Activated CD4-positive, CD25-positive, alpha-beta regulatory T cell treated with anti-CD3 and anti-CD28 coated beads, Interleukin-2, amount 50 U/mL, for 24 hours (primary cell): ENCODE results near the gene TBXA2R.
"Not testable (repeated sequence)": the region's sequence is repeated elsewhere in the genome, so short reads cannot be mapped to it uniquely, and the experiment has no call there.

Source experiments
- ATAC-seq, 2 donors: fragments of 150-1000 bp; cut with Tn5 transposase; one replicate each; pipeline ENCODE4 v1.10.0; 2021; ENCODE audit warnings: mild to moderate bottlenecking in 1 of 2, moderate library complexity in 1 of 2

Gene TBXA2R

GRCh38 chr19:3604987-3605343 is 1.7 kb downstream of the TBXA2R start:
- ATAC-seq = no peak

GRCh38 chr19:3604227-3604986 is 2.3 kb downstream of the TBXA2R start:
- no peak for ATAC-seq

GRCh38 chr19:3603121-3603811 is 3.4 kb downstream of the TBXA2R start:
- ATAC-seq = no peak

GRCh38 chr19:3601021-3601420 is 5.7 kb downstream of the TBXA2R start:
- ATAC-seq = no peak

GRCh38 chr19:3599776-3600187 is 6.9 kb downstream of the TBXA2R start:
- no peak for ATAC-seq

GRCh38 chr19:3595521-3596061 is 11.1 kb downstream of the TBXA2R start:
- no peak for ATAC-seq

- ATAC-seq = no peak
Measured at GRCh38 chr19:3593156-3593555, 13.5 kb downstream of the TBXA2R start.

GRCh38 chr19:3591876-3592613 is 14.6 kb downstream of the TBXA2R start:
- no peak for ATAC-seq

- no peak for ATAC-seq
Measured at GRCh38 chr19:3590991-3591659, 15.6 kb downstream of the TBXA2R start.

GRCh38 chr19:3589949-3590348 is 16.7 kb downstream of the TBXA2R start:
- ATAC-seq = no peak

- no peak for ATAC-seq
Measured at GRCh38 chr19:3589439-3589838, 17.2 kb downstream of the TBXA2R start.

GRCh38 chr19:3586707-3587346 is 19.8 kb downstream of the TBXA2R start:
- no peak for ATAC-seq

- no peak for ATAC-seq
Measured at GRCh38 chr19:3586127-3586626, 20.5 kb downstream of the TBXA2R start.

- no peak for ATAC-seq
Measured at GRCh38 chr19:3585301-3586126, 21.2 kb downstream of the TBXA2R start, which contains the start of gene GIPC3. GIPC3 (plus strand) TSS chr19:3585478; CDS start chr19:3585598, 120 bp downstream.

GRCh38 chr19:3584036-3584802 is 22.5 kb downstream of the TBXA2R start:
- not testable (repeated sequence) for ATAC-seq

GRCh38 chr19:3581792-3582191 is 24.9 kb downstream of the TBXA2R start:
- not testable (repeated sequence) for ATAC-seq

- no peak for ATAC-seq
Measured at GRCh38 chr19:3580156-3580934, 26.3 kb downstream of the TBXA2R start.

- ATAC-seq = no peak
Measured at GRCh38 chr19:3578390-3578789, 28.3 kb downstream of the TBXA2R start.

- ATAC-seq = no peak
Measured at GRCh38 chr19:3577723-3578344, 28.8 kb downstream of the TBXA2R start.
